ENCODE results near the gene FOXA1.

FOXA1 gene

GRCh38 chr14:37588667-37588955 is 6.4 kb downstream of the FOXA1 start:
- TF ChIP-seq, protein P1, sequence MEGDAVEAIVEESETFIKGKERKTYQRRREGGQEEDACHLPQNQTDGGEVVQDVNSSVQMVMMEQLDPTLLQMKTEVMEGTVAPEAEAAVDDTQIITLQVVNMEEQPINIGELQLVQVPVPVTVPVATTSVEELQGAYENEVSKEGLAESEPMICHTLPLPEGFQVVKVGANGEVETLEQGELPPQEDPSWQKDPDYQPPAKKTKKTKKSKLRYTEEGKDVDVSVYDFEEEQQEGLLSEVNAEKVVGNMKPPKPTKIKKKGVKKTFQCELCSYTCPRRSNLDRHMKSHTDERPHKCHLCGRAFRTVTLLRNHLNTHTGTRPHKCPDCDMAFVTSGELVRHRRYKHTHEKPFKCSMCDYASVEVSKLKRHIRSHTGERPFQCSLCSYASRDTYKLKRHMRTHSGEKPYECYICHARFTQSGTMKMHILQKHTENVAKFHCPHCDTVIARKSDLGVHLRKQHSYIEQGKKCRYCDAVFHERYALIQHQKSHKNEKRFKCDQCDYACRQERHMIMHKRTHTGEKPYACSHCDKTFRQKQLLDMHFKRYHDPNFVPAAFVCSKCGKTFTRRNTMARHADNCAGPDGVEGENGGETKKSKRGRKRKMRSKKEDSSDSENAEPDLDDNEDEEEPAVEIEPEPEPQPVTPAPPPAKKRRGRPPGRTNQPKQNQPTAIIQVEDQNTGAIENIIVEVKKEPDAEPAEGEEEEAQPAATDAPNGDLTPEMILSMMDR (IDR thresholded peaks at IDR 0.05; ENCODE audit: low read depth, low read length) = no peak
- DNase-seq (ENCODE audit: extremely low read depth, low read depth) = no peak

GRCh38 chr14:37587881-37588666 is 7.0 kb downstream of the FOXA1 start:
- no peak for DNase-seq (ENCODE audit: extremely low read depth, low read depth)
- TF ChIP-seq, protein P1 (IDR thresholded peaks at IDR 0.05; ENCODE audit: low read depth, low read length) = no peak

- TF ChIP-seq, protein P1 (IDR thresholded peaks at IDR 0.05; ENCODE audit: low read depth, low read length) = no peak
- DNase-seq (ENCODE audit: extremely low read depth, low read depth) = no peak
Measured at GRCh38 chr14:37587131-37587803, 7.8 kb downstream of the FOXA1 start.

DNA sequence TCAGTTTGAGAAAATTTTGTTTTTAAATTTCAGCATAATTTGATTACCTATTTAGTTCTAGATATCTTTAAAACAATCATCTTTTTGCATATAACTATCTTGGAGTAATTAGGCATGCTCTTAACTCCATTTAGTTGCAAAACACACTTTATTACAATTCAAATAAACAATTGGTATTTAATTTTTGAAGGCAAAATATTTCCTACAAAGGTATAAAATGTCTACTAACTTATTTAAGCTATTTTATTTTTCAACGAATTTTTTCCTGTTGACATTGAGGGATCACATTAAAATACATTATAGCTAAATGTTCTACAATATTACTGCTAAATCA is 8.3 kb downstream of the FOXA1 start:
- TF ChIP-seq, protein P1 (IDR thresholded peaks at IDR 0.05; ENCODE audit: low read depth, low read length) = no peak
- DNase-seq (ENCODE audit: extremely low read depth, low read depth) = no peak

GRCh38 chr14:37585971-37586796 is 8.9 kb downstream of the FOXA1 start:
- TF ChIP-seq, protein P1 (IDR thresholded peaks at IDR 0.05; ENCODE audit: low read depth, low read length) = no peak
- DNase-seq (ENCODE audit: extremely low read depth, low read depth) = no peak

GRCh38 chr14:37585101-37585511 is 9.9 kb downstream of the FOXA1 start:
- DNase-seq (ENCODE audit: extremely low read depth, low read depth) = no peak
- TF ChIP-seq, protein P1 (IDR thresholded peaks at IDR 0.05; ENCODE audit: low read depth, low read length) = no peak
